Measurements from ENCODE around the gene ADIG.
"Not testable (repeated sequence)": the region's sequence is repeated elsewhere in the genome, so short reads cannot be mapped to it uniquely, and the experiment has no call there.

The ADIG gene

DNA sequence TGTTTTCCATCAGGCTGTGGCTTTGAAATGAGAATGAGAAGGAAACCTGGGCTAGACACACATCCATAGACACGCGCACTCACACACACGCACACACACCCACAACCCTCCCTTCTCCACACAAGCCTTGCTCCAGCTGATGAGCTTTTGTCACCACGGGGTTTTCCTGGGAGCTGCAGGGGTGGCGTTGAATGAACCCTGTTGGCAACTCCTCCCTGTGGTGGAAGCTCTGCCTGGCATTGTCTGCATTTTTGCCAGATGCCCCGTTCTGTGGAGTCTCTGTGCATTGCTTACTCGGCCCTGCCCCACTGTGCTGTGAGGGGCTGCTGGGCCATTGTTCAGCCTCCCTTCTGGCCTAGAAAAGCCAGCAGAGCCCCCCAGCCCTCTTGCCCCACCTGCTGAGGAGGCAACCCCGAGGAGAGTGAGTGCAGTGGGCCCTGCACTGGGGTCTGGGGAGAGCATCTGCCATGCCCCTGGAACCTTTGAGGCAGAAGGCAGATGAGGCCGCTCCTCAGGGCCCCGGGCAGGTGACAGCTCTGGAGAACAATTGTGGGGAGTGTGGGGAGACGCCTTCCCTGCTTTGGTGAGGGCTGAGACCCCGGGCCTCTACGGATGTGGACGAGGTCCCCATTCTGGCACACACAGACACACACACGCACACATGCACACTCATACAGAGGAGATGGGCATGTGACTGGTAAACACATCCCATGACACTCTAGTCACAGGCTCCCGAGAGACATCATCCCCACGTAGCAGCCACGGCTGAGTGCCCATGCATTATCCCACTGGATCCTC lies 9.9 kb downstream of the ADIG start:
- TF ChIP-seq, protein P1, sequence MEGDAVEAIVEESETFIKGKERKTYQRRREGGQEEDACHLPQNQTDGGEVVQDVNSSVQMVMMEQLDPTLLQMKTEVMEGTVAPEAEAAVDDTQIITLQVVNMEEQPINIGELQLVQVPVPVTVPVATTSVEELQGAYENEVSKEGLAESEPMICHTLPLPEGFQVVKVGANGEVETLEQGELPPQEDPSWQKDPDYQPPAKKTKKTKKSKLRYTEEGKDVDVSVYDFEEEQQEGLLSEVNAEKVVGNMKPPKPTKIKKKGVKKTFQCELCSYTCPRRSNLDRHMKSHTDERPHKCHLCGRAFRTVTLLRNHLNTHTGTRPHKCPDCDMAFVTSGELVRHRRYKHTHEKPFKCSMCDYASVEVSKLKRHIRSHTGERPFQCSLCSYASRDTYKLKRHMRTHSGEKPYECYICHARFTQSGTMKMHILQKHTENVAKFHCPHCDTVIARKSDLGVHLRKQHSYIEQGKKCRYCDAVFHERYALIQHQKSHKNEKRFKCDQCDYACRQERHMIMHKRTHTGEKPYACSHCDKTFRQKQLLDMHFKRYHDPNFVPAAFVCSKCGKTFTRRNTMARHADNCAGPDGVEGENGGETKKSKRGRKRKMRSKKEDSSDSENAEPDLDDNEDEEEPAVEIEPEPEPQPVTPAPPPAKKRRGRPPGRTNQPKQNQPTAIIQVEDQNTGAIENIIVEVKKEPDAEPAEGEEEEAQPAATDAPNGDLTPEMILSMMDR (IDR thresholded peaks at IDR 0.05; ENCODE audit: insufficient read depth, missing control alignments) = no peak
- FAIRE-seq (no peak), DNase-seq (ENCODE audit: insufficient read length, low spot score) (no peak)

- TF ChIP-seq, protein P1 (IDR thresholded peaks at IDR 0.05; ENCODE audit: insufficient read depth, missing control alignments) = no peak
- no peak for FAIRE-seq
- DNase-seq (ENCODE audit: insufficient read length, low spot score) = no peak
Observed at GRCh38 chr20:38591474-38592410, 10.7 kb downstream of the ADIG start.

- not testable (repeated sequence) for DNase-seq (ENCODE audit: insufficient read length, low spot score); FAIRE-seq
Observed at GRCh38 chr20:38592411-38592790, 11.4 kb downstream of the ADIG start.

GRCh38 chr20:38594281-38594680 lies 13.3 kb downstream of the ADIG start:
- not testable (repeated sequence) for DNase-seq (ENCODE audit: insufficient read length, low spot score); FAIRE-seq

- not testable (repeated sequence) for FAIRE-seq; DNase-seq (ENCODE audit: insufficient read length, low spot score)
Observed at GRCh38 chr20:38595886-38596285, 14.9 kb downstream of the ADIG start.

DNA sequence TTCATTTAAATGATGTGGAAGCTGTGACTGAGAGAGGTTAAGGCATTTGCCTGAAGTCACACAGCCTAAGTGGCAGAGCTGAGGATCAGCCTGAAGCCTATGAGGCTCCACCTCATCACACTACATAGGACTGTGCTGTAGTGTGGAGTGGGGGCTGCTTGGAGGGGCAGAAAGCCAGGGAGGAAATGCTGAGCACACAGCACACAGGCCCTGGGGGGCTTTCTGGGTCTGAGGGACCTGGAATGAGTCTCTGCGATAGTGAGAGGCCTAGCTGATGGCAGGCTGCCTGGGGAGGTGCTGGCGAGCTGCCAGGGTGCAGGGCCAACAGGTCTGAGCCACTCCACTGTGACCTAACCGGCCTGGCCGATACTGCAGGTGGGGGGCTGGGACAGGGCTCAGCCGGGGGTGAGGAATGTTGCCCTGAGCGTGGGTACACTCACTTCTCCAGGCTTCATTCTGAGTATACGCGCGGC lies 18.4 kb downstream of the ADIG start:
- DNase-seq (ENCODE audit: insufficient read length, low spot score) (no peak), FAIRE-seq (no peak)
- TF ChIP-seq, protein P1 (IDR thresholded peaks at IDR 0.05; ENCODE audit: insufficient read depth, missing control alignments) = no peak

GRCh38 chr20:38600057-38600456 lies 19.1 kb downstream of the ADIG start:
- no peak for FAIRE-seq
- TF ChIP-seq, protein P1 (IDR thresholded peaks at IDR 0.05; ENCODE audit: insufficient read depth, missing control alignments) = no peak
- DNase-seq (ENCODE audit: insufficient read length, low spot score) = no peak

- FAIRE-seq = no peak
- no peak for DNase-seq (ENCODE audit: insufficient read length, low spot score)
- TF ChIP-seq, protein P1 (IDR thresholded peaks at IDR 0.05; ENCODE audit: insufficient read depth, missing control alignments) = no peak
Observed at GRCh38 chr20:38601216-38602184, 20.5 kb downstream of the ADIG start, which contains the start of gene ARHGAP40. TSS of gene ARHGAP40 (plus strand) at chr20:38601809.

Data from D721Med (cell line).